ENCODE measurements around the gene SLC38A2. TPM values are rescaled to one million over a fixed set of nuclear protein-coding genes. Genes with fewer than 3 reads are reported as not detected.
"Not testable (repeated sequence)": the region's sequence is repeated elsewhere in the genome, so short reads cannot be mapped to it uniquely, and the experiment has no call there.

The SLC38A2 gene
- total RNA-seq, 3 donors from 2014 or later, result 250 to 424 (median 399) TPM

- Histone ChIP-seq H3K4me1 (no peaks in the 10 kb centered on the region), H3K36me3 (no peaks in the 10 kb centered on the region), H3K4me3 (no peak overlapping the region), H3K27me3 (no peaks in the 10 kb centered on the region), H3K27ac (peak overlapping the region in 1 of 2 donors; percentile 33), H3K9me3 (no peaks in the 10 kb centered on the region)
- intact Hi-C loops (cut with DNase I; ENCODE audit: low total_unique reads), result no loop called here
- DNase-seq (ENCODE audit: low spot score in 2 of 2), result no peak
- TF ChIP-seq, protein P1, sequence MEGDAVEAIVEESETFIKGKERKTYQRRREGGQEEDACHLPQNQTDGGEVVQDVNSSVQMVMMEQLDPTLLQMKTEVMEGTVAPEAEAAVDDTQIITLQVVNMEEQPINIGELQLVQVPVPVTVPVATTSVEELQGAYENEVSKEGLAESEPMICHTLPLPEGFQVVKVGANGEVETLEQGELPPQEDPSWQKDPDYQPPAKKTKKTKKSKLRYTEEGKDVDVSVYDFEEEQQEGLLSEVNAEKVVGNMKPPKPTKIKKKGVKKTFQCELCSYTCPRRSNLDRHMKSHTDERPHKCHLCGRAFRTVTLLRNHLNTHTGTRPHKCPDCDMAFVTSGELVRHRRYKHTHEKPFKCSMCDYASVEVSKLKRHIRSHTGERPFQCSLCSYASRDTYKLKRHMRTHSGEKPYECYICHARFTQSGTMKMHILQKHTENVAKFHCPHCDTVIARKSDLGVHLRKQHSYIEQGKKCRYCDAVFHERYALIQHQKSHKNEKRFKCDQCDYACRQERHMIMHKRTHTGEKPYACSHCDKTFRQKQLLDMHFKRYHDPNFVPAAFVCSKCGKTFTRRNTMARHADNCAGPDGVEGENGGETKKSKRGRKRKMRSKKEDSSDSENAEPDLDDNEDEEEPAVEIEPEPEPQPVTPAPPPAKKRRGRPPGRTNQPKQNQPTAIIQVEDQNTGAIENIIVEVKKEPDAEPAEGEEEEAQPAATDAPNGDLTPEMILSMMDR (IDR thresholded peaks at IDR 0.05), result no peak
- TF ChIP-seq POLR2AphosphoS5 (IDR thresholded peaks at IDR 0.05) (no peak), POLR2A (IDR thresholded peaks at IDR 0.05) (no peak)
These were observed 30.6 kb upstream of the SLC38A2 start for GRCh38 chr12:46402941-46403718.

DNA sequence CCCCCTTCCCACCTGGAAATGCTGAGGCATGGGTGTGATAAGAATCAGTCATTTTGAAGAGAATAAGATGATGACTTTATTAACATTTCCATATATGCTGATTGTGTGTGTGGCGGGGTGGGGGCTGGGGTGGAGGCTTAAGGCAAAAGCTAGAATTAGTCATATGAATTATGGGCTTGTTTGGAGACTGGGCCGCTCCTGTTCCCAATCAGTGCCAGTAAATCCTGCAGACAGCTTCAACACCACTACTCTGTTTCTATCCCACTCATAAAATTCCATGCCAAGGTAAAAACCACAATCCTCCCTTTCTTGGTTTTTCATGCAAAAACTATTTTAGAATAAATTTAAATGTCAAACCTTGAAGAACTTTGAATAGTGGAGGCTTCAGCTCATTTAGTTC, 29.9 kb upstream of the SLC38A2 start:
- no peaks in the 10 kb centered on the region for H3K27me3 ChIP-seq
- no peaks in the 10 kb centered on the region for H3K4me1 ChIP-seq
- no peak for TF ChIP-seq POLR2A (IDR thresholded peaks at IDR 0.05)
- no peak for TF ChIP-seq POLR2AphosphoS5 (IDR thresholded peaks at IDR 0.05)
- TF ChIP-seq, protein P1 (IDR thresholded peaks at IDR 0.05), result no peak
- no peaks in the 10 kb centered on the region for H3K9me3 ChIP-seq
- H3K36me3 ChIP-seq, result no peaks in the 10 kb centered on the region
- H3K4me3 ChIP-seq, result no peak overlapping the region
- intact Hi-C loops (cut with DNase I; ENCODE audit: low total_unique reads), result no loop called here
- DNase-seq (ENCODE audit: low spot score in 2 of 2), result no peak
- peak overlapping the region; percentile 33 for H3K27ac ChIP-seq

DNA sequence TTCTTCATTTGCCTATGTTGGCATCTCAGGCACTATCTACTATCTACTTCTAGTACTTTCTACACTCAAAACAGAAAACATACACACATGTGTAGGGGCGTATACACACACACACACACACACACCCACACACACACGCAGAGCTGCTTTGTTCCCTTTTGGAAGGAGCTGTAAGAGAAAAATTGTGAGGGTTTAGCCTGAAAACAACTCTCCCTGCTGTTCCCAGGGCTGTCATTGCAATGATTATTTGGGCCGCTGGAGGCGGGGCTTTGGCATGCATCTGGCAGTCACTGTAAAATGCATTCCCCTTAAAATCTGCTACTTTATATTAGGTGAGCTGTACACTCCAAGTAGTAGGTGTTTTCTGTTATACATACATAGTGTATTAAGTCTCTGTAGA, 29.1 kb upstream of the SLC38A2 start:
- Histone ChIP-seq H3K27me3 (no peaks in the 10 kb centered on the region), H3K36me3 (no peaks in the 10 kb centered on the region), H3K4me1 (no peaks in the 10 kb centered on the region), H3K4me3 (no peak overlapping the region), H3K9me3 (no peaks in the 10 kb centered on the region), H3K27ac (peak overlapping the region in 1 of 2 donors; percentile 29)
- no peak for TF ChIP-seq POLR2AphosphoS5 (IDR thresholded peaks at IDR 0.05)
- TF ChIP-seq, protein P1 (IDR thresholded peaks at IDR 0.05), result no peak
- no peak for TF ChIP-seq POLR2A (IDR thresholded peaks at IDR 0.05)
- no peak for DNase-seq (ENCODE audit: low spot score in 2 of 2)
- intact Hi-C loops (cut with DNase I; ENCODE audit: low total_unique reads), result no loop called here

GRCh38 chr12:46400406-46400805, 27.8 kb upstream of the SLC38A2 start:
- Histone ChIP-seq H3K36me3 (no peaks in the 10 kb centered on the region), H3K4me3 (no peak overlapping the region), H3K9me3 (no peaks in the 10 kb centered on the region), H3K27ac (no peak overlapping the region), H3K4me1 (no peaks in the 10 kb centered on the region), H3K27me3 (no peaks in the 10 kb centered on the region)
- DNase-seq (ENCODE audit: low spot score in 2 of 2), result no peak
- intact Hi-C loops (cut with DNase I; ENCODE audit: low total_unique reads), result no loop called here
- TF ChIP-seq POLR2A (IDR thresholded peaks at IDR 0.05), result no peak
- no peak for TF ChIP-seq POLR2AphosphoS5 (IDR thresholded peaks at IDR 0.05)
- TF ChIP-seq, protein P1 (IDR thresholded peaks at IDR 0.05), result no peak

- H3K4me3 ChIP-seq; DNase-seq (ENCODE audit: low spot score in 2 of 2); H3K4me1 ChIP-seq; H3K27me3 ChIP-seq; H3K9me3 ChIP-seq; H3K36me3 ChIP-seq; H3K27ac ChIP-seq; intact Hi-C loops (cut with DNase I; ENCODE audit: low total_unique reads): not testable (repeated sequence)
These were observed 27.1 kb upstream of the SLC38A2 start for GRCh38 chr12:46399461-46400248.
